ENCODE results near the gene RUFY1. TPM values are rescaled to one million over a fixed set of nuclear protein-coding genes. Genes with fewer than 3 reads are reported as not detected.

Gene RUFY1
- total RNA-seq, 1 experiment from 2014 or later: 41.4 TPM

GRCh38 chr5:179620703-179621350 is 70.5 kb downstream of the RUFY1 start:
- H3K4me3 ChIP-seq (ENCODE audit: low read depth, low read length, poor library complexity, severe bottlenecking): peak overlapping the region; percentile 91
- ChIA-PET CTCF (no interaction called here), POLR2A (ENCODE audit: low non-redundant PET) (no interaction called here)
- H3K27ac ChIP-seq (ENCODE audit: low read depth, low read length, poor library complexity, severe bottlenecking): no peak overlapping the region
- intact Hi-C loops (cut with micrococcal nuclease; ENCODE audit: unreplicated experiment): no loop called here
- DNase-seq (ENCODE audit: low spot score): no peak
- no peaks in the 10 kb centered on the region for H3K27me3 ChIP-seq (replicated peaks; ENCODE audit: insufficient read depth, low read depth, low read length, poor library complexity)
- H3K36me3 ChIP-seq (ENCODE audit: insufficient read depth, low read length, poor library complexity, severe bottlenecking): peaks cover 68% of the 10 kb centered on the region
- peaks cover 46% of the 10 kb centered on the region for H3K4me1 ChIP-seq (ENCODE audit: insufficient read depth, low read length, poor library complexity, severe bottlenecking)
- TF ChIP-seq CTCF (conservative IDR thresholded peaks at IDR 0.05; ENCODE audit: low read depth, low read length): no peak
- TF ChIP-seq EZH2 (IDR thresholded peaks at IDR 0.05; ENCODE audit: borderline replicate concordance, low read depth, low read length, poor library complexity, severe bottlenecking): no peak
- H3K9me3 ChIP-seq (ENCODE audit: low read depth, low read length, poor library complexity, severe bottlenecking): no peaks in the 10 kb centered on the region
- no TSS peak for BruUV-seq (replicated peaks)

GRCh38 chr5:179621551-179622214 is 71.3 kb downstream of the RUFY1 start:
- intact Hi-C loops (cut with micrococcal nuclease; ENCODE audit: unreplicated experiment): no loop called here
- H3K36me3 ChIP-seq (ENCODE audit: insufficient read depth, low read length, poor library complexity, severe bottlenecking): peaks cover 60% of the 10 kb centered on the region
- peak overlapping the region; percentile 91 for H3K4me3 ChIP-seq (ENCODE audit: low read depth, low read length, poor library complexity, severe bottlenecking)
- peaks cover 45% of the 10 kb centered on the region for H3K4me1 ChIP-seq (ENCODE audit: insufficient read depth, low read length, poor library complexity, severe bottlenecking)
- TF ChIP-seq EZH2 (IDR thresholded peaks at IDR 0.05; ENCODE audit: borderline replicate concordance, low read depth, low read length, poor library complexity, severe bottlenecking) (no peak), CTCF (conservative IDR thresholded peaks at IDR 0.05; ENCODE audit: low read depth, low read length) (no peak)
- TSS peak; percentile 34 for BruUV-seq (replicated peaks)
- ChIA-PET CTCF (no interaction called here), POLR2A (ENCODE audit: low non-redundant PET) (no interaction called here)
- no peaks in the 10 kb centered on the region for H3K9me3 ChIP-seq (ENCODE audit: low read depth, low read length, poor library complexity, severe bottlenecking)
- no peak overlapping the region for H3K27ac ChIP-seq (ENCODE audit: low read depth, low read length, poor library complexity, severe bottlenecking)
- DNase-seq (ENCODE audit: low spot score): no peak
- no peaks in the 10 kb centered on the region for H3K27me3 ChIP-seq (replicated peaks; ENCODE audit: insufficient read depth, low read depth, low read length, poor library complexity)

- Histone ChIP-seq H3K9me3 (ENCODE audit: low read depth, low read length, poor library complexity, severe bottlenecking) (no peaks in the 10 kb centered on the region), H3K36me3 (ENCODE audit: insufficient read depth, low read length, poor library complexity, severe bottlenecking) (peaks cover 44% of the 10 kb centered on the region), H3K27ac (ENCODE audit: low read depth, low read length, poor library complexity, severe bottlenecking) (peak within 1 kb of the TSS; percentile 99), H3K27me3 (replicated peaks; ENCODE audit: insufficient read depth, low read depth, low read length, poor library complexity) (no peaks in the 10 kb centered on the region), H3K4me1 (ENCODE audit: insufficient read depth, low read length, poor library complexity, severe bottlenecking) (peaks cover 29% of the 10 kb centered on the region), H3K4me3 (ENCODE audit: low read depth, low read length, poor library complexity, severe bottlenecking) (peak within 1 kb of the TSS; percentile 91)
- POLR2A ChIA-PET (ENCODE audit: low non-redundant PET): interaction anchor here (0.5 to 1.4 kb wide), 9 partner anchors 10 to 1548 kb away, joined by 3 to 25 read pairs (median 4); no protein-coding TSS in a partner anchor
- BruUV-seq (replicated peaks): no TSS peak
- intact Hi-C loops (cut with micrococcal nuclease; ENCODE audit: unreplicated experiment): loop anchor here (1.0 kb wide), 1 partner anchor 109 kb away; the partner anchor contains the start of gene MAML1
- TF ChIP-seq EZH2 (IDR thresholded peaks at IDR 0.05; ENCODE audit: borderline replicate concordance, low read depth, low read length, poor library complexity, severe bottlenecking) (no peak), CTCF (conservative IDR thresholded peaks at IDR 0.05; ENCODE audit: low read depth, low read length) (no peak)
- CTCF ChIA-PET: no interaction called here
- peak; percentile 98 for DNase-seq (ENCODE audit: low spot score)
Measured at GRCh38 chr5:179623003-179623905, 72.9 kb downstream of the RUFY1 start, which contains the start of gene HNRNPH1. Gene HNRNPH1 (minus strand): TSS chr5:179623671. CDS start chr5:179623133, 538 bp downstream.

All from A673 (cell line).